Measurements from ENCODE around the gene ANLN.

Gene ANLN

DNA sequence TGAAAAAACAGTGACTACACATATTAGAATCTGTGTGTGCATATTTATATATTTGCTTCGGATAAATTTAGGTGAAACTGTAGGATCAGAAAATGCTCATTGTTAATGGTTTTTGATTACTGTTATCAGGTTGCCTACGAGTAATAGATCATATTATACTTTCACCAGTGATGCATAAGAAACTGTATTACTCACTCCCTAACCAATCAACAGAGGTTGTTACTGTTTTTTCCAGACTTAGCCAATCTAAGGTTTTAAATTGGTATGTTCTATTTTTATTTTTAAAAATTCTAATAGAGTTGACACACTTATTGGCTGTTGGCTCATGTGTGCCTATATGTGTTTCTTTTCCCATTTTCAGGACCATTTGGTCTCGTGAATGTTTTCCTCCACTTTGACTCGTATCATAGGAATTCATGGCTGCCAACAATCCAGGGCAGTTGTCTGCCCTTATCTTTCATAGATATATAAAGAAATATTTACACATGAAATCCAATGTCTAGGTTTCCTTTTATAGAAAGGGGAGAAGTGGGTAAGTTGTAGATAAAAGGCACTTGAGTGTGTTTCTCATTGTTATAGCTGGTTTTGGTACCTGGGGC, 59.2 kb downstream of the ANLN start:
- H3K4ac ChIP-seq (ENCODE audit: low read depth, low read length) = no peak overlapping the region
- H3K27ac ChIP-seq (ENCODE audit: low read depth, low read length) = no peak overlapping the region
- no peak overlapping the region for H2BK120ac ChIP-seq (ENCODE audit: insufficient read depth, low read length, poor library complexity)
- no peaks in the 10 kb centered on the region for H3K9me3 ChIP-seq (ENCODE audit: insufficient read depth, low read depth, low read length)
- no peak for DNase-seq
- no peak overlapping the region for H3K18ac ChIP-seq (ENCODE audit: low read length)
- no peak overlapping the region for H3K9ac ChIP-seq (ENCODE audit: low read length)
- H2BK5ac ChIP-seq (ENCODE audit: low read depth, low read length, poor library complexity) = no peak overlapping the region
- no peak overlapping the region for H3K4me2 ChIP-seq (ENCODE audit: low read length)
- no peak overlapping the region for H2BK12ac ChIP-seq (ENCODE audit: low read length)
- no peak overlapping the region for H4K8ac ChIP-seq (ENCODE audit: low read depth, low read length)
- H3K4me3 ChIP-seq (ENCODE audit: low read depth, low read length) = no peak overlapping the region
- H3K79me2 ChIP-seq (ENCODE audit: control insufficient read depth, insufficient read depth, low read length, poor library complexity) = no peaks in the 10 kb centered on the region
- peaks cover 11 to 17% of the 10 kb centered on the region in 2 experiments for H3K36me3 ChIP-seq (ENCODE audit: control insufficient read depth in 1 of 2, insufficient read depth in 2 of 2, low read length in 2 of 2)
- no peak overlapping the region for H4K12ac ChIP-seq (ENCODE audit: low read depth, low read length)
- no peaks in the 10 kb centered on the region for H3K79me1 ChIP-seq (ENCODE audit: low read length)
- no peak overlapping the region for H2AFZ ChIP-seq (ENCODE audit: insufficient read depth, low read length, poor library complexity)
- no peak overlapping the region for H3K23ac ChIP-seq (ENCODE audit: low read length)
- no peaks in the 10 kb centered on the region for H3K4me1 ChIP-seq (ENCODE audit: control insufficient read depth in 1 of 2, insufficient read depth in 2 of 2, low read length in 2 of 2)
- no peak overlapping the region for H4K91ac ChIP-seq (ENCODE audit: low read depth, low read length)
- no peak overlapping the region for H3K14ac ChIP-seq (ENCODE audit: low read length)
- no peaks in the 10 kb centered on the region for H3K27me3 ChIP-seq (ENCODE audit: insufficient read depth, low read length)
- H2AK5ac ChIP-seq (ENCODE audit: low read length) = no peak overlapping the region
- no CpG with 5 or more reads among the region's 4 CpGs for WGBS (ENCODE audit: extremely low coverage, insufficient coverage, insufficient read length)

DNA sequence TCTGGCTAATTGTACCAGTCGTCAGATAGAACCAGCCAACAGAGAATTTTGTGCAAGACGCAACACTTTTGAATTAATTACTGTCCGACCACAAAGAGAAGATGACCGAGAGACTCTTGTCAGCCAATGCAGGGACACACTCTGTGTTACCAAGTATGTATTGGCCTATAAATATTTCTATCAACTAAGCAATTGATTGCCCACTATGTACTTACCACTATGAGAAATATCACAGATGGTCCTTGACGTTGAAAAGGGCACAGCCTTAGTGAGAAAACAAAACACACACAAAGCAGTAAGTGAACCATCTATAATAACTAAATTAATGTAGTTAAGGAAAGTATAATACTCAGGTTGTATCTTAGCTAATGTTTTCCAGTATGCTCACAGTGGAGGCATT, 60.0 kb downstream of the ANLN start:
- Histone ChIP-seq H3K27me3 (ENCODE audit: insufficient read depth, low read length) (no peaks in the 10 kb centered on the region), H2AK5ac (ENCODE audit: low read length) (no peak overlapping the region)
- WGBS (ENCODE audit: extremely low coverage, insufficient coverage, insufficient read length) = no CpG with 5 or more reads among the region's 5 CpGs

DNA sequence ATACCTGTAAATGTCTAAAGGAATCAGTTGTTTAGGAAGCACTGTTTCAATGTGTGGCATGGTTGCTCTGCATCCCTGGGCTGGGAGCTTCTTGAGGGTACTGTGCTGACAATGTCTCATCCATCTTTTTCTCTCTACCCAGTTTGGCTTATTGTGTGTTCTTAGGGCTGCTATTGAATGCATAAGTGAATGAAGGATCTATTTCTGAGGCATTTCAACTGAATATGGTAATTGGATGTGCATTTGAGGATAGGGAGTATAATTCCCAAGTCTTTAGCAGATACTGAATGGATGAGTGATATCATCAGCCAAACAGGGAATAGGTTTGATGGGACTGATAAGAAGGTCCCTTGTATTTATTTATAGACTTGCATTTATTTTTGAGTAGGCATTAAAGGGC, 64.1 kb downstream of the ANLN start:
- Histone ChIP-seq H2AK5ac (ENCODE audit: low read length) (no peak overlapping the region), H3K4ac (ENCODE audit: low read depth, low read length) (no peak overlapping the region), H3K36me3 (ENCODE audit: control insufficient read depth in 1 of 2, insufficient read depth in 2 of 2, low read length in 2 of 2) (peaks cover 8 to 13% of the 10 kb centered on the region in 2 experiments), H3K4me2 (ENCODE audit: low read length) (no peak overlapping the region), H3K14ac (ENCODE audit: low read length) (no peak overlapping the region), H3K23ac (ENCODE audit: low read length) (no peak overlapping the region), H3K79me1 (ENCODE audit: low read length) (peaks cover under 1% of the 10 kb centered on the region), H2BK5ac (ENCODE audit: low read depth, low read length, poor library complexity) (no peak overlapping the region), H2BK120ac (ENCODE audit: insufficient read depth, low read length, poor library complexity) (no peak overlapping the region), H3K4me3 (ENCODE audit: low read depth, low read length) (no peak overlapping the region), H4K91ac (ENCODE audit: low read depth, low read length) (no peak overlapping the region), H3K18ac (ENCODE audit: low read length) (no peak overlapping the region), H4K12ac (ENCODE audit: low read depth, low read length) (no peak overlapping the region), H3K9me3 (ENCODE audit: insufficient read depth, low read depth, low read length) (no peaks in the 10 kb centered on the region), H3K27me3 (ENCODE audit: insufficient read depth, low read length) (no peaks in the 10 kb centered on the region), H2BK12ac (ENCODE audit: low read length) (no peak overlapping the region), H3K27ac (ENCODE audit: low read depth, low read length) (no peak overlapping the region), H4K8ac (ENCODE audit: low read depth, low read length) (no peak overlapping the region), H3K4me1 (ENCODE audit: control insufficient read depth in 1 of 2, insufficient read depth in 2 of 2, low read length in 2 of 2) (peaks cover 3 to 8% of the 10 kb centered on the region in 2 experiments), H2AFZ (ENCODE audit: insufficient read depth, low read length, poor library complexity) (no peak overlapping the region), H3K9ac (ENCODE audit: low read length) (no peak overlapping the region), H3K79me2 (ENCODE audit: control insufficient read depth, insufficient read depth, low read length, poor library complexity) (no peaks in the 10 kb centered on the region)
- no peak for DNase-seq

More for the DNA sequence above, 60.0 kb downstream of the ANLN start:
- H3K79me2 ChIP-seq (ENCODE audit: control insufficient read depth, insufficient read depth, low read length, poor library complexity) = no peaks in the 10 kb centered on the region
- no peak overlapping the region for H2BK5ac ChIP-seq (ENCODE audit: low read depth, low read length, poor library complexity)
- no peaks in the 10 kb centered on the region for H3K9me3 ChIP-seq (ENCODE audit: insufficient read depth, low read depth, low read length)
- no peak overlapping the region for H4K91ac ChIP-seq (ENCODE audit: low read depth, low read length)
- H3K79me1 ChIP-seq (ENCODE audit: low read length) = no peaks in the 10 kb centered on the region
- H3K4me2 ChIP-seq (ENCODE audit: low read length) = no peak overlapping the region
- no peak for DNase-seq
- no peak overlapping the region for H3K18ac ChIP-seq (ENCODE audit: low read length)
- H3K9ac ChIP-seq (ENCODE audit: low read length) = no peak overlapping the region
- H3K14ac ChIP-seq (ENCODE audit: low read length) = no peak overlapping the region
- no peak overlapping the region for H4K8ac ChIP-seq (ENCODE audit: low read depth, low read length)
- no peak overlapping the region for H4K12ac ChIP-seq (ENCODE audit: low read depth, low read length)
- no peak overlapping the region for H2BK12ac ChIP-seq (ENCODE audit: low read length)
- no peaks in the 10 kb centered on the region for H3K4me1 ChIP-seq (ENCODE audit: control insufficient read depth in 1 of 2, insufficient read depth in 2 of 2, low read length in 2 of 2)
- H3K36me3 ChIP-seq (ENCODE audit: control insufficient read depth in 1 of 2, insufficient read depth in 2 of 2, low read length in 2 of 2) = peaks cover 11 to 19% of the 10 kb centered on the region in 2 experiments
- H3K4ac ChIP-seq (ENCODE audit: low read depth, low read length) = no peak overlapping the region
- no peak overlapping the region for H3K23ac ChIP-seq (ENCODE audit: low read length)
- H2AFZ ChIP-seq (ENCODE audit: insufficient read depth, low read length, poor library complexity) = no peak overlapping the region
- no peak overlapping the region for H3K4me3 ChIP-seq (ENCODE audit: low read depth, low read length)
- no peak overlapping the region for H2BK120ac ChIP-seq (ENCODE audit: insufficient read depth, low read length, poor library complexity)
- H3K27ac ChIP-seq (ENCODE audit: low read depth, low read length) = no peak overlapping the region

DNA sequence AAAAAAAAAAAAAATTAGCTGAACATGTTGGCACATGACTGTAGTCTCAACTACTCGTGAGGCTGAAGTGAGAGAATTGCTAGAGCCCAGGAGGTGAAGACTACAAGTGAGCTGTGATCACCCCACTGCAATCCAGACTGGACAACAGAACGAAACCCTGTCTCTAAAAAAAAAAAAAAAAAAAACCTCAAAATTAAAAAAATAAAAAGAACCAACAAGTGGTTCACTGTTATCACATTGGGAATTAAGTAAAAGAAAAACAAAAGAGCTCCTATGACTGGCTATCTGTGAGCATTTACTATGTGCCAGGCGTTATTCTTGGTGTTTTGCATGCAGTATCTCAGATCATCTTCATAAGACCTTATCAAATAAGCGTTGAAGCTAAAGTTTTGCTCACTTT, 66.0 kb downstream of the ANLN start:
- Histone ChIP-seq H3K14ac (ENCODE audit: low read length) (no peak overlapping the region), H3K9me3 (ENCODE audit: insufficient read depth, low read depth, low read length) (peaks cover 1% of the 10 kb centered on the region), H2BK5ac (ENCODE audit: low read depth, low read length, poor library complexity) (no peak overlapping the region), H3K23ac (ENCODE audit: low read length) (no peak overlapping the region), H3K79me1 (ENCODE audit: low read length) (peaks cover 6% of the 10 kb centered on the region), H2AK5ac (ENCODE audit: low read length) (no peak overlapping the region), H3K4me1 (ENCODE audit: control insufficient read depth in 1 of 2, insufficient read depth in 2 of 2, low read length in 2 of 2) (peaks cover 11 to 16% of the 10 kb centered on the region in 2 experiments), H2BK12ac (ENCODE audit: low read length) (no peak overlapping the region), H3K27me3 (ENCODE audit: insufficient read depth, low read length) (no peaks in the 10 kb centered on the region), H3K18ac (ENCODE audit: low read length) (no peak overlapping the region), H2BK120ac (ENCODE audit: insufficient read depth, low read length, poor library complexity) (no peak overlapping the region), H3K4ac (ENCODE audit: low read depth, low read length) (no peak overlapping the region), H3K9ac (ENCODE audit: low read length) (no peak overlapping the region), H3K27ac (ENCODE audit: low read depth, low read length) (no peak overlapping the region), H4K12ac (ENCODE audit: low read depth, low read length) (no peak overlapping the region), H3K79me2 (ENCODE audit: control insufficient read depth, insufficient read depth, low read length, poor library complexity) (no peaks in the 10 kb centered on the region), H2AFZ (ENCODE audit: insufficient read depth, low read length, poor library complexity) (no peak overlapping the region), H3K4me2 (ENCODE audit: low read length) (no peak overlapping the region), H4K8ac (ENCODE audit: low read depth, low read length) (no peak overlapping the region), H3K4me3 (ENCODE audit: low read depth, low read length) (no peak overlapping the region), H3K36me3 (ENCODE audit: control insufficient read depth in 1 of 2, insufficient read depth in 2 of 2, low read length in 2 of 2) (peaks cover 7 to 11% of the 10 kb centered on the region in 2 experiments), H4K91ac (ENCODE audit: low read depth, low read length) (no peak overlapping the region)
- no peak for DNase-seq
- WGBS (ENCODE audit: extremely low coverage, insufficient coverage, insufficient read length) = no CpG with 5 or more reads among the region's 4 CpGs

All from trophoblast cell (in vitro differentiated cells and primary cell).